H1 (cell line): ENCODE results near the gene A3GALT2. TPM values are rescaled to one million over a fixed set of nuclear protein-coding genes. Genes with fewer than 3 reads are reported as not detected.

Experiments used
- CTCF ChIA-PET: fragments of 300-600 bp; sonication (Branson Sonifier 250); formaldehyde crosslinking; loops from one replicate; lab custom pipeline; 2021; ENCODE audit not compliant: partially characterized antibody; lab: Charles Lee
- POLR2A ChIA-PET: fragments of 300-600 bp; sonication (Branson Sonifier 250); formaldehyde crosslinking; loops from one replicate; lab custom pipeline; 2021; ENCODE audit warnings: inconsistent platforms; ENCODE audit not compliant: partially characterized antibody; lab: Charles Lee
- DNase-seq, 2 experiments: peaks; one replicate each; pipeline versions ENCODE4 v3.0.0 to v3.0.0-alpha.2; 2010 to 2022; ENCODE audit warnings: low spot score in 2 of 2, low read depth in 1 of 2, mixed read lengths in 1 of 2
- FAIRE-seq: peaks from 2 replicates; lab custom pipeline; 2011; peaks lifted over from hg19 to GRCh38; lab: Jason Lieb, UNC
- H2AFZ ChIP-seq: 2 replicates; pipeline ENCODE4 v1.8.1; 2012; ENCODE audit warnings: low read length, inconsistent platforms
- H2AK5ac ChIP-seq: 2 replicates; pipeline ENCODE4 v1.6.1; 2013; ENCODE audit warnings: low read depth, low read length
- H2BK120ac ChIP-seq: replicated peaks from 2 replicates; pipeline ENCODE3; 2013; ENCODE audit warnings: low read depth, low read length, inconsistent platforms
- H2BK12ac ChIP-seq: 2 replicates; pipeline ENCODE4 v1.6.1; 2013; ENCODE audit warnings: low read depth, low read length
- H2BK15ac ChIP-seq: 2 replicates; pipeline ENCODE4 v1.6.1; 2013; ENCODE audit warnings: low read length
- H2BK20ac ChIP-seq: 2 replicates; pipeline ENCODE4 v1.6.1; 2013; ENCODE audit warnings: low read length
- H2BK5ac ChIP-seq: 2 replicates; pipeline ENCODE4 v1.6.1; 2013; ENCODE audit warnings: low read depth, low read length
- H3K14ac ChIP-seq: 2 replicates; pipeline ENCODE4 v1.6.1; 2013; ENCODE audit warnings: inconsistent platforms; ENCODE audit not compliant: insufficient read length
- H3K18ac ChIP-seq: 2 replicates; pipeline ENCODE4 v1.6.1; 2013; ENCODE audit warnings: low read length; ENCODE audit errors: extremely low read depth
- H3K23ac ChIP-seq: 2 replicates; pipeline ENCODE4 v1.6.1; 2013; ENCODE audit warnings: inconsistent platforms; ENCODE audit not compliant: insufficient read length
- H3K23me2 ChIP-seq: 2 replicates; pipeline ENCODE4 v1.6.1; 2013; ENCODE audit warnings: low read depth, low read length
- H3K27ac ChIP-seq: 2 replicates; pipeline ENCODE4 v1.6.1; 2011; ENCODE audit warnings: low read depth, low read length, inconsistent platforms
- H3K27me3 ChIP-seq, 4 experiments: replicated peaks in 1 of 4; 1 replicate in 1 of 4; 2 replicates in 3 of 4; pipeline versions ENCODE4 v1.6.1 to v1.8.1; 2011 to 2013; ENCODE audit warnings: low read length in 3 of 4, mild to moderate bottlenecking in 3 of 4, inconsistent platforms in 2 of 4, mixed read lengths in 2 of 4, moderate library complexity in 1 of 4; ENCODE audit not compliant: control insufficient read depth in 3 of 4, insufficient read depth in 3 of 4; ENCODE audit errors: extremely low read depth in 1 of 4
- H3K36me3 ChIP-seq, 4 experiments: 2 replicates each; pipeline versions ENCODE4 v1.6.1 to v1.8.1; 2011 to 2013; ENCODE audit warnings: mild to moderate bottlenecking in 4 of 4, low read length in 3 of 4, moderate library complexity in 2 of 4, control low read depth in 1 of 4, inconsistent platforms in 1 of 4; ENCODE audit not compliant: insufficient read depth in 4 of 4, control insufficient read depth in 2 of 4
- H3K4ac ChIP-seq: replicated peaks from 2 replicates; pipeline ENCODE3; 2013; ENCODE audit warnings: low read length, low read depth, mixed read lengths, inconsistent platforms; ENCODE audit not compliant: insufficient read length
- H3K4me1 ChIP-seq, 4 experiments: replicated peaks in 1 of 4; 1 replicate in 1 of 4; 2 replicates in 3 of 4; pipeline versions ENCODE4 v1.6.1 to v1.8.1; 2011 to 2013; ENCODE audit warnings: low read length in 3 of 4, inconsistent platforms in 2 of 4, mixed read lengths in 1 of 4; ENCODE audit not compliant: insufficient read depth in 4 of 4, control insufficient read depth in 3 of 4
- H3K4me2 ChIP-seq, 2 experiments: 2 replicates each; pipeline versions ENCODE4 v1.6.1 to v1.8.1; 2011 to 2013; ENCODE audit warnings: low read depth in 2 of 2, low read length in 2 of 2, control low read depth in 1 of 2, inconsistent platforms in 1 of 2, mild to moderate bottlenecking in 1 of 2; ENCODE audit not compliant: insufficient read depth in 1 of 2
- H3K4me3 ChIP-seq, 4 experiments: fragments of 200-600, 300-600 bp in 1 of 4; sonication (generic), shearing (Covaris generic), sonication (Bioruptor Twin) in 1 of 4; 2 replicates each; pipeline versions ENCODE4 v1.5.1 to v1.8.1; 2011 to 2016; ENCODE audit warnings: low read length in 4 of 4, low read depth in 3 of 4, control low read depth in 2 of 4, inconsistent platforms in 2 of 4, mild to moderate bottlenecking in 2 of 4, mixed read lengths in 1 of 4, moderate library complexity in 1 of 4; ENCODE audit not compliant: insufficient read depth in 2 of 4; ENCODE audit errors: extremely low read depth in 1 of 4
- H3K56ac ChIP-seq: replicated peaks from 2 replicates; pipeline ENCODE3; 2013; ENCODE audit warnings: low read depth, mild to moderate bottlenecking, mixed read lengths, low read length, inconsistent platforms; ENCODE audit not compliant: insufficient read length
- H3K79me1 ChIP-seq: 2 replicates; pipeline ENCODE4 v1.6.1; 2013; ENCODE audit warnings: low read depth, low read length, control low read depth
- H3K79me2 ChIP-seq, 2 experiments: 2 replicates each; pipeline versions ENCODE4 v1.6.1 to v1.8.1; 2012 to 2013; ENCODE audit warnings: low read length in 2 of 2, mild to moderate bottlenecking in 2 of 2, inconsistent platforms in 1 of 2; ENCODE audit not compliant: insufficient read depth in 2 of 2, control insufficient read depth in 1 of 2
- H3K9ac ChIP-seq, 4 experiments: replicated peaks in 1 of 4; 1 replicate in 1 of 4; 2 replicates in 3 of 4; pipeline versions ENCODE4 v1.6.1 to v1.8.1; 2011 to 2013; ENCODE audit warnings: low read depth in 3 of 4, low read length in 3 of 4, control low read depth in 2 of 4, mild to moderate bottlenecking in 2 of 4, moderate library complexity in 2 of 4, inconsistent platforms in 1 of 4; ENCODE audit errors: extremely low read depth in 1 of 4
- H3K9me3 ChIP-seq, 2 experiments: 2 replicates each; pipeline versions ENCODE4 v1.6.1 to v1.8.1; 2012 to 2013; ENCODE audit warnings: mild to moderate bottlenecking in 2 of 2, moderate library complexity in 2 of 2, control low read depth in 1 of 2, inconsistent platforms in 1 of 2, low read depth in 1 of 2, low read length in 1 of 2, mixed read lengths in 1 of 2; ENCODE audit not compliant: insufficient read depth in 2 of 2
- H4K20me1 ChIP-seq, 2 experiments: replicated peaks in 1 of 2; 2 replicates each; pipeline versions ENCODE3 to v1.8.1; 2011 to 2013; ENCODE audit warnings: inconsistent platforms in 2 of 2, low read length in 2 of 2, mild to moderate bottlenecking in 1 of 2; ENCODE audit not compliant: insufficient read depth in 2 of 2, control insufficient read depth in 1 of 2
- H4K5ac ChIP-seq: 2 replicates; pipeline ENCODE4 v1.6.1; 2013; ENCODE audit warnings: low read length, low read depth, mixed read lengths, inconsistent platforms; ENCODE audit not compliant: insufficient read length
- H4K8ac ChIP-seq: 2 replicates; pipeline ENCODE4 v1.8.0; 2013; ENCODE audit warnings: mild to moderate bottlenecking, moderate library complexity, low read length, inconsistent platforms; ENCODE audit not compliant: insufficient read depth; ENCODE audit errors: extremely low read depth
- H4K91ac ChIP-seq: replicated peaks from 2 replicates; pipeline ENCODE3; 2013; ENCODE audit warnings: low read length, mixed read lengths, inconsistent platforms; ENCODE audit not compliant: insufficient read length
- BACH1 ChIP-seq: IDR thresholded peaks from 2 replicates; pipeline ENCODE4 v1.6.1; 2012; ENCODE audit warnings: low read length, improper control_type of control experiment
- FOSL1 ChIP-seq: IDR thresholded peaks from 2 replicates; pipeline ENCODE4 v1.6.1; 2011; ENCODE audit warnings: mild to moderate bottlenecking, low read depth, low read length, moderate library complexity; ENCODE audit not compliant: insufficient read depth
- GTF2F1 ChIP-seq: IDR thresholded peaks from 2 replicates; pipeline ENCODE4 v1.6.1; 2012; ENCODE audit warnings: low read depth, low read length, improper control_type of control experiment, borderline replicate concordance
- SIX5 ChIP-seq: IDR thresholded peaks from 2 replicates; pipeline ENCODE4 v1.6.1; 2011; ENCODE audit warnings: mild to moderate bottlenecking, low read depth, low read length
- SP2 ChIP-seq: IDR thresholded peaks from 2 replicates; pipeline ENCODE4 v1.6.1; 2012; ENCODE audit warnings: mild to moderate bottlenecking, low read length, inconsistent platforms
- TBP ChIP-seq: IDR thresholded peaks from 2 replicates; pipeline ENCODE4 v1.6.1; 2011; ENCODE audit warnings: low read depth, low read length, improper control_type of control experiment
- TEAD4 ChIP-seq: IDR thresholded peaks from 2 replicates; pipeline ENCODE4 v1.6.1; 2012; ENCODE audit warnings: low read depth, low read length, inconsistent platforms, mixed read lengths
- WGBS, 2 experiments: shearing (Covaris generic) in 1 of 2; methylation state at CpG; one replicate each; pipeline versions ENCODE4 v1.1.6 to v1.1.7; 2013 to 2015; ENCODE audit warnings: low lambda C conversion rate in 2 of 2, mixed read lengths in 2 of 2, inconsistent platforms in 1 of 2, low coverage in 1 of 2, missing lambda C conversion rate in 1 of 2; ENCODE audit not compliant: insufficient replicate concordance in 2 of 2, insufficient coverage in 1 of 2, insufficient read length in 1 of 2; ENCODE audit errors: extremely low coverage in 1 of 2, missing lambda C conversion rate in 1 of 2; 5-methylcytosine and 5-hydroxymethylcytosine counted together
- polyA plus RNA-seq, 7 experiments: library from polyadenylated mRNA; depleted of rRNA in 3 of 7; stranded (reverse) in 5 of 7; unstranded in 2 of 7; fragments of >200 nt in 5 of 7; fragments of 200-250 nt in 2 of 7; gene quantifications; 1 replicate in 5 of 7; 2 replicates in 1 of 7; 4 replicates in 1 of 7; pipeline versions ENCODE4 v1.2.1 to v1.2.3, GENCODE V29; 2011 to 2013; ENCODE audit warnings: missing spikeins in 2 of 7, mixed read lengths in 2 of 7
- total RNA-seq: library from RNA; stranded (reverse); fragmentation: NEBNext Ultra II Directional; extraction: Animal tissue kit (Norgen Biotek cat#: 25700); gene quantifications from 2 replicates; pipeline ENCODE4 v1.2.1, GENCODE V29; 2021

A3GALT2 gene
- total and polyA plus RNA-seq, 2 of the 8 experiments (the other 6 are each of a cell fraction or from before 2014, with no cell fraction given): not detected

DNA sequence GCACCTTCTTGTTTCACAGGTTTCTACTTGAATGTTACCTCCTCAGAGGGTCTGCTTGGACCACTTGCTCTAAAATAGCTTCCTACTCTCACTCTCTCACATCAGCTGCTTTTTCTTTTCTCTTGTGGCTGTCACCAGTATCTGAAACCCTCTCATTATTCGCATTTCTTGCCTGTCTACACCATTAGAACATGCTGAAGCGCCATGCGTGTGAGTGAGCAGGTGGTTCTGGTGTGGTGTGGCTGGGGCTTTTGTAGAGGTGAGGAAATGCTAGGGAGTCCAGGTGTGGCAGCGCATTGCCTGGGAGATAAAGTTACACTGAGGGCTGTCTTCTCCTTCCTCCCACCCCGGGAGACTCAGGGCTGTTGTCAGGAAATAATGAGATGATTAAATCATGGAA is 60.5 kb downstream of the A3GALT2 start:
- Histone ChIP-seq H3K4ac (no peak overlapping the region), H3K27me3 (no peaks in the 10 kb centered on the region; a peak in 1 of 7 replicates), H3K4me2 (no peak overlapping the region), H3K79me2 (peaks cover 0 to 52% of the 10 kb centered on the region in 2 experiments; a peak in 2 of 4 replicates), H3K23ac (no peak overlapping the region), H4K8ac (no peak overlapping the region), H3K79me1 (peaks cover 29% of the 10 kb centered on the region), H3K4me1 (peaks cover 0 to 23% (median 10%) of the 10 kb centered on the region in 4 experiments; a peak in 5 of 7 replicates), H3K14ac (no peak overlapping the region), H4K5ac (no peak overlapping the region), H3K4me3 (no peak overlapping the region), H2BK15ac (no peak overlapping the region), H2BK5ac (no peak overlapping the region), H3K9ac (no peak overlapping the region), H3K23me2 (peaks cover 7% of the 10 kb centered on the region), H2BK20ac (no peak overlapping the region), H3K27ac (no peak overlapping the region), H2BK120ac (no peak overlapping the region), H3K36me3 (peaks cover 0 to 2% (median 0%) of the 10 kb centered on the region in 4 experiments; a peak in 1 of 8 replicates), H4K91ac (no peak overlapping the region), H4K20me1 (peaks cover 5 to 11% of the 10 kb centered on the region in 2 experiments), H3K18ac (no peak overlapping the region), H3K9me3 (no peaks in the 10 kb centered on the region), H2AFZ (no peak overlapping the region), H2AK5ac (no peak overlapping the region), H3K56ac (no peak overlapping the region), H2BK12ac (no peak overlapping the region)
- WGBS, 2 experiments: 88% methylated on average over 5 of the region's 5 CpGs; no CpG with 5 or more reads in 1 of the 2 experiments
- DNase-seq: no peak
- no peak for TF ChIP-seq GTF2F1
- no peak for TF ChIP-seq TEAD4
- no peak for TF ChIP-seq SIX5
- TF ChIP-seq TBP: no peak
- no peak for TF ChIP-seq SP2
- TF ChIP-seq FOSL1: no peak
- no peak for TF ChIP-seq BACH1
- ChIA-PET POLR2A (interaction anchor here (0.8 to 2.7 kb wide), 3 partner anchors 8 to 11 kb away, joined by 3 to 12 read pairs (median 7); no protein-coding TSS in a partner anchor), CTCF (interaction anchor here (0.7 to 1.3 kb wide), 4 partner anchors 12 to 211 kb away, joined by 3 to 5 read pairs (median 4); no protein-coding TSS in a partner anchor)
- no peak for FAIRE-seq
